Raji (cell line): Measurements from ENCODE around the gene PHYHD1.

ENCODE experiments used
- POLR2A ChIP-seq: IDR thresholded peaks from 2 replicates; pipeline ENCODE4 v1.6.1; 2011; ENCODE audit warnings: low read depth, low read length, control low read depth; ENCODE audit not compliant: insufficient read depth

Gene PHYHD1

DNA sequence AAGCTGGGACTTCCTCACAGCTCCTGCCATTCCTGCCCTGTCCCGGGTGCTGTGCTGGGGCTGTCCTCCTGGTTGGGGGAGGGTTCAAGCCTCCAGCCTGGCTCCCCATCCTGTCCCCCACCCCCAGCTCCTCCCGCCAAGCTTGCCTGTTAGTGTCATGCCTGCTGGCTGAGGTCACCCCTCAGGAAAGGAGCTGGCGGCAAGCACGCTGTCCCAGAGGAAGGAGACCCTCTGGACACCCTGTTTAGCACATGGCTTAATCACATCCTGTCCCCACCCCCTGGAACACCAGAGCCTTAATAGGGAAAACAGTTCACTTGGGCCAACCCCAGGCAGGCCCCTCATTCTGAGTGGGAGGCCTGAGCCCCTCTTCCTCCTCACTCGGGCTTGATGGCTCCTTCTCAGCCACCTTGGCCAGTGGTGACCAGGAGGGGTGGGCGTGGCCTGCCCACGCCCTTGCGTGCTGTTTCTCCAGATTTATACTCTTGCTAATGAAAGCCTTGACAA lies 9.2 kb upstream of the PHYHD1 start:
- TF ChIP-seq POLR2A, result no peak

DNA sequence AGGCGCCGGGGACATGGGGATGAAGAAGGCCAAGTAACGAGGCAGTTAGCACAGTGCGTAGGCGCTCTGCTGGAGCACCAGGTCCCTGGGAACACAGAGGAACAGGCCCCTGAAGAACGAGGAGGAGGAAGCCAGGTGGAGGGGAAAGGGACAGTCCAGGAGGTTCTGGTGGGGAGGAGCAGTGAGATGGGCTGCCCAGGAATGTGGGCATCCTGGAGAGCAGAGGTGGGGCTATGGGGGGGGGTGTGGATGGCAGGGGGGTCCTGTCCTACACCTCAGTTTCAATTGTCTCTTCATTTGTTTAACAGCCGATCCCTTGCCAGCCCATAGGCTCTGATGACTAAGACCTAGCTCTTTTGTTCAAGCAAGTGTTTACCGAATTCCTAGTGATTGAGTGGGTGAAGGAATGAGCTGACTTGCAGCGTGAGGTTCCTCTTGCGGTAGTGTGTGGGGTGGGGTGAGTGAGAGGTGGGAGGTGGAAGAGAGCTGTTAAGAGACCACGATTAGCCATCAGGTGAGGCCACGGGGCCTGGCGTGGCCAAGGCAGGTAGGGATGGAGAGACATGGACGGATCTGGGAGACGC lies 8.4 kb upstream of the PHYHD1 start:
- no peak for TF ChIP-seq POLR2A

DNA sequence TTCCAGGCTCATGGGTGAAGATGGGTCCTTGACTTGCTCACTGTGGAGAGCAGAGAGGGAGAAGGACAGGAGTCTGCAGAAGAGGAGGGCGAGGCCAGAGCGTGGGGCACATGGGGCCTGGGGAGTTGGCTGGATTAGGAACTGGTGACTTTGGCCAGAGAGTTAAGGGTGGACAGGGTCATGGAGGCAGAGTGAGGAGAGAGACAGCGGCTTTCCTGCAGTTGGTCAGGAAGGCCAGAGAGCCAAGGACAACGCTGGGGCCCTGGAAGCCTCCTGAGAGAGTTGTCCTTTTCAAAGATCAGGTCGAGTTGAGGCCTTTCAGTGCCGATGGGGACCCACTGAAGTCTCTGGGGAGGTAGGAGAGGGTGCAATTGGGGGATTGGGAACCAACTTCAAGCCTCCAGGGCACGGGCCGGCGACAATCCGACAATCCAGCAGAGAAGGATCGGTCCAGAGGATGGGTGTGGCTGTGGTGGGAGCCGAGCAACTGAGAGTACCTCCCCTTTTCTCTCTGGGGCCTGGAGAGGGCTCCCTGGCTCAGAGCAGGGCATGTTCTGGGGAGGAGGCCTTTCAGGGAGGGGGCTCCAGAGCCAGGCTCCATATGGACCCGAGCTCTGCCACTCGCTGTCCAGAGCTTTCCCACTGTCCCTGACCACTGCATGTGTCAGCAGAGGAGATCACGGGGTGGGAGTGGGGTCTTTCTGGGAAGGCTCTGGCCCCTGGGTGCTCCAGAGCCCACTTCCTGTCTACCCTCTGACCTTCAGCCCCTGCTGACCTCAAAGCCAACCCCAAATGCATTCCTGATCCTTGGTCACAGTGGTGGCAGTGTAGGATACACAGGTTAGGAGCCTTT lies 7.5 kb upstream of the PHYHD1 start:
- no peak for TF ChIP-seq POLR2A

DNA sequence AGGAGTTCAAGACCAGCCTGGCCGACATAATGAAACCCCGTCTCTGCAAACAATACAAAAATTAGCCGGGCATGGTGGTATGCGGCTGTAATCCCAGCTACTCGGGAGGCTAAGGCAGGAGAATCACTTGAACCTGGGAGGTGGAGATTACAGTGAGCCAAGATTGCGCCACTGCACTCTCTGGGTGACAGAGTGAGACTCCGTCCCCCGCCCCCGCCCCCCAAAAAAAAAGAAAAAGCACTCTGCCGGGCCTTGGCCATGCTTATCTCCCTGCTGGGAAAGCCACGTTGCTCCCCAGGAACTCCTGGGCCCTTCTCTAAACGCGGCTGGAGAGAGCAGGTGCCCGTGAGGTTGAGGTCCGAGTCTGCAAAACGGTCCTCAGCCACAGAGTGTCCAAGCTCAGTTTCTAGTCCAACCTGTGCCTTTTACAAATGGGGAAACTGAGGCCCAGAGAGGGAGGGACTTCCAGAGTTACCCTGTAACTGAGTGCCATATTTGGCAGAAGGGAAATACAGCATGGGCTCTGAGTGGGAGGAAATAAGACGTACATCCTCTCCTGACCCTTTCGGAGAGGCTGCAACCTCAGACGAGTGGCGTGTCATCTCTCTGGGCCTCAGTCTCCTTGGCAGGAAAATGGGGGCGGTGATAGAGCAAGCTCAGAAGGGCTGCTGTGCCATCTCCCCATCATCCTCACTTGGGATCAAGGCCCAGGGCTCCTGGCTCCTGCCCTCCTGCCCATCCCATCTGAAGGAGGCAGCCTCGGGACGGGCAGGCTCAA lies 6.6 kb upstream of the PHYHD1 start:
- TF ChIP-seq POLR2A, result no peak

DNA sequence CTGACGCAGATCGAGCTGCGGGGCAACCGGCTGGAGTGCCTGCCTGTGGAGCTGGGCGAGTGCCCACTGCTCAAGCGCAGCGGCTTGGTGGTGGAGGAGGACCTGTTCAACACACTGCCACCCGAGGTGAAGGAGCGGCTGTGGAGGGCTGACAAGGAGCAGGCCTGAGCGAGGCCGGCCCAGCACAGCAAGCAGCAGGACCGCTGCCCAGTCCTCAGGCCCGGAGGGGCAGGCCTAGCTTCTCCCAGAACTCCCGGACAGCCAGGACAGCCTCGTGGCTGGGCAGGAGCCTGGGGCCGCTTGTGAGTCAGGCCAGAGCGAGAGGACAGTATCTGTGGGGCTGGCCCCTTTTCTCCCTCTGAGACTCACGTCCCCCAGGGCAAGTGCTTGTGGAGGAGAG lies 4.6 kb upstream of the PHYHD1 start:
- no peak for TF ChIP-seq POLR2A

DNA sequence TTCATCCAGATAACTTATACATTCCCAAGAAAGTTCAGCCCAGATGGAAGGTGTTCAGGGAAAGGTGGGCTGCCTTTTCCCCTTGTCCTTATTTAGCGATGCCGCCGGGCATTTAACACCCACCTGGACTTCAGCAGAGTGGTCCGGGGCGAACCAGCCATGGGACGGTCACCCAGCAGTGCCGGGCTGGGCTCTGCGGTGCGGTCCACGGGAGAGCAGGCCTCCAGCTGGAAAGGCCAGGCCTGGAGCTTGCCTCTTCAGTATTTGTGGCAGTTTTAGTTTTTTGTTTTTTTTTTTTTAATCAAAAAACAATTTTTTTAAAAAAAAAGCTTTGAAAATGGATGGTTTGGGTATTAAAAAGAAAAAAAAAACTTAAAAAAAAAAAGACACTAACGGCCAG lies 4.0 kb upstream of the PHYHD1 start:
- no peak for TF ChIP-seq POLR2A

DNA sequence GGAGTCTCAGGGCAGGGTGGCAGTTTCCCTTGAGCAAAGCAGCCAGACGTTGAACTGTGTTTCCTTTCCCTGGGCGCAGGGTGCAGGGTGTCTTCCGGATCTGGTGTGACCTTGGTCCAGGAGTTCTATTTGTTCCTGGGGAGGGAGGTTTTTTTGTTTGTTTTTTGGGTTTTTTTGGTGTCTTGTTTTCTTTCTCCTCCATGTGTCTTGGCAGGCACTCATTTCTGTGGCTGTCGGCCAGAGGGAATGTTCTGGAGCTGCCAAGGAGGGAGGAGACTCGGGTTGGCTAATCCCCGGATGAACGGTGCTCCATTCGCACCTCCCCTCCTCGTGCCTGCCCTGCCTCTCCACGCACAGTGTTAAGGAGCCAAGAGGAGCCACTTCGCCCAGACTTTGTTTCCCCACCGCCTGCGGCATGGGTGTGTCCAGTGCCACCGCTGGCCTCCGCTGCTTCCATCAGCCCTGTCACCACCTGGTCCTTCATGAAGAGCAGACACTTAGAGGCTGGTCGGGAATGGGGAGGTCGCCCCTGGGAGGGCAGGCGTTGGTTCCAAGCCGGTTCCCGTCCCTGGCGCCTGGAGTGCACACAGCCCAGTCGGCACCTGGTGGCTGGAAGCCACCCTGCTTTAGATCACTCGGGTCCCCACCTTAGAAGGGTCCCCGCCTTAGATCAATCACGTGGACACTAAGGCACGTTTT lies 3.5 kb upstream of the PHYHD1 start:
- TF ChIP-seq POLR2A, result no peak

DNA sequence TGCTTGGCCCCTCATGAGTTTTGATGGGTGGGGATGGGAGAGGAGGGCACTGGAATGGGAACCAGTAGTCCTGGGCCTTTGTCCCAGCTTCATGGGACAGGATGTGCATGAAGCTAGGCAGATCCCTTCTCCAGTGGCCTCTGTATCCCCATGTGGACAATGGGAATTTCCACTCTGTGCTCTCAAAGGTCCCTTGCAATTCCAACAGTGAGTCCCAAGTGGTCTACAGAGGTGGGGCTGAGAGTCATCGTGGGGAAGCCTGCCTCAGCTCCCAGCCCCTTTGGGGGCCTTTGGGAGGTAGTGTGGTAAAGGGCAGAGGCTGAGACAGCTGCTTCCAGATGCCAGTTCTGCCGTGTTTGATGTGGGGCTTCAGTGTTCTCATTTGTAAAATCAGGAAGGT lies 1.9 kb upstream of the PHYHD1 start:
- no peak for TF ChIP-seq POLR2A

DNA sequence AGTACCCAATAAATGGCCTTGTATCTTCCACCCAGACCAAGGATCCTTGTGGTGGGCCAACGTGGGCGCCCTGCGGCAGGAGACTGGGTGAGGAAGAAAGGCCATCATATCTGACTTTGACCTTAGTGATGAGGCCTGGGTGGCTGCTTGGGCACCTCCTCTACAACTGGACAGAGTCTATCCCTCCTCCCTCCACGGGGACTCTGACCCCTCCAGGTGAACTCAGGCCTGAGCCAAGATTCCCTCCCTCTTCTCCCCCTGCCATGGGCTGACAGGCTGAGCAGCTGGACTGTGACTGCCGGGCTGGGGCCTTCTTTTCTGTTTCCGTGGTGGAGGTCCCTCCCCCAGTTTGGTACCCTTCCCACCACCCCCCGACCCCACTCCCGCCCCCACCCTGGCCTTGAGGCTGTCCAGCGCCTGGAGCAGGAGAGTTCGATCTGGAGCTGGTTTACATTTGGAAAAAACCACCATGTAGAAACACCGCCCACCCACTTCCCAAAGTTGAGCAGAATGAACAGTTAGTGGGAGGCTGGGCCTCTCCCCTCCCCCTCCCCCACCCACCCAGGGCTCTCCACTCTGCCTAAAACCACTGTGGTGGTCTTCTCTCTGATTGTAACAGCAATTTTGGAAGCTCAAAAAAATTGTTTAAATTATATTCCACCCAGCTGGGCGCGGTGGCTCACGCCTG lies 1.2 kb upstream of the PHYHD1 start:
- no peak for TF ChIP-seq POLR2A

DNA sequence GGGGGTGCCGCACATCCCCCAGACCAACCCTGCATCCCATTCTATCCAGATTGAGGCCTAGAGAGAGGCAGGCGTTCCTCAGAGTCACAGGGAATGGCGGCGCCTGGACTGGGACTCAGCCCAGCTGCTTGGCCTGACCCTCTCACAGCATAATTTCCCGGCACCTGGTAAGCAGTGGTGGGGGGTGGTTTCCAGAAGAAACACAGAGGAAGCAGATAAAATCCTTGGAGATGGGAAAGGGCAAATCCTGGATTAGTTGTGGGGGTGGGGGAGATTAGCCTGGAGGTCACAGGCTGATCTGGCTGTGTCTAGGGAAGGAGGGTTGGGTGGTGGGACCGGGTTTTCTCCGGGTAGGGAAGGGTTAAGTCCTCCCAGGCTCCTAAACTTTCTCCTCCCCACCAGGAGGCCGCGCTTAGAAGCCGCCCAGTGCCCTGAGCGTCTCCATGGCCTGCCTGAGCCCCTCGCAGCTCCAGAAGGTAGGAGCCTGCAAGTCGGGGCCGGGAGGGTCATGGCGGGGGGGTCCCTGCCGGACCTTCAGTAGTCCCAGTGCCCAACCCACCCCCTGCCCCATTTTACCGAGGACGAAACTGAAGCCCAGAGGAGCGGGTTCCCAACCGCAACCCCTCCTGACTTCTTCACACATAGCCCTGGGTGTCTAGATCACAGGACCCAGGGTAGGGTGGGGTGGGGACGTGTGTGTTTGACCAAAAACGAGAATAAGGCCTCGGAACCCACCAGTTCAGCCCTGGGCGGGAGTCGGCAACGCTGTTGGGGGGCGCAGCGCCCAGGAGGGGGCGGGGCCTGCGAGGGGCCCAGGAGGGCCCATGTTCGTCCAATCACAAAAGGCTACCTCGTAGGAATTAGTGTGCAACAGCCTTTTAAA lies 1.3 kb downstream of the PHYHD1 start:
- TF ChIP-seq POLR2A, result no peak

DNA sequence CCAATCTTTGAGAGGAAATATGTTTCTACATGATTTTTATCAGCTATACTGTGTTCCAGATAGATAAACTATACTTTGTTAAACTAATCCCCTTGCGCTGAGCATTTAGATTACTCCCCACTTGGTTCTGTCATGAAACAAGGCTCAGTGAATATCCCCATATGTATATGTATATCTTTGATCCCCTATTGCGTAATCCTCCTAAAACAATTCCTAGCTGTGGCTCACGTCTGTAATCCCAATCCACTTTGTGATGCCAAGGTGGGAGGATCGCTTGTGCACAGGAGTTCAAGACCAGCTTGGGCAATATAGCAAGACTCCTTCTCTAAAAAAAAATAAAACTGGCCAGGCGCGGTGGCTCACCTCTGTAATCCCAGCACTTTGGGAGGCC lies 2.7 kb downstream of the PHYHD1 start:
- no peak for TF ChIP-seq POLR2A

DNA sequence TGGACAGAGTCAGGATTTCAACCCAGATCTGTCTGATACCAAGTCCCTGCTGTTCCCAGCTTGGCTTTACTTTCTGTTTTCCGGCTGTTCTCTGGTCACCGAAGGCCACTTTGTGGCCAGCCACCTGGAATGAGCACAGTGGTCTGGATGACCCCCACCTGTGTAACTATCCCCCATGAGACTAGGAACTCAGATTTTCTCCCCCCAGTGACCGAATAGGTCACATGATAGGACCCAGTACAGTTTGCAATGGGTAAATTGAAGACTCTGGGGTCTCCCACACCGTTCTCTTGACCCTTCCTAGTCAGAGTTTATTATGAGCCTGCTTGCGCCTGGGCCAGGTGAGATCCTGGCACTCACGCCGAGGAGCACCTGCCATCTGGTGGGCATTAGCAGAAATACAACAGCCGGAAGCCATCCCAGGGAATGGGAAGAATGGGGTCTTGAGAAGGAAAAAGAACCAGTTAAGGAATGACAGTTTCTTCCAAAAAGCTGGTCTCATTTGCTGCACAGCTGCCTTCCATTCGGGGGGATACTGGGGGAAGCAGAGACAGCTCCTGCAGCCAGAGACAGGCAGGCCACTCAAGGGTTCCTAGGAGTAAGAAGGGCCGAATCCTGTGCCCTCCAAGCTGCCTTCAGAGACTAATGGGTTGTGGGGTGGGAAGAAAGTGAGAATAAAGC lies 7.1 kb downstream of the PHYHD1 start:
- TF ChIP-seq POLR2A, result no peak

DNA sequence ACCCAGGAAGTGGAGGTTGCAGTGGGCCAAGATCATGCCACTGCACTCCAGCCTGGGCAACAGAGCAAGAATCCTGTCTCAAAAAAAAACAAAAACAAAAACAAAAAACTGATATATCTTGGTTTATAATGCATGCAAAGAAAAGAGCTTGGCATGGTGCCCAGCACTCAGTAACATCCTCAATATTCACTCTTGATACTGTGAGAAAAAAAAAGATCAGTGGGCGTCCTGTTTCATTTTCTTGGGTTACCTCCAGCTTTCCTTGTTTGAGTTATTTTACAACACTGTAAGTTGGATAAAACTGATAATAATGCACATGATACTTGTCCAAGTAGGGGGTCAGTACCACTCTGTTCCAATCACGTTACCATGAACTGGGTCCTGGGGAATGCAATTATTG lies 7.8 kb downstream of the PHYHD1 start:
- TF ChIP-seq POLR2A, result no peak
